Mesenteric fat pad (tissue), 1 donor: ENCODE results near the gene FOXR1. TPM values are rescaled to one million over a fixed set of nuclear protein-coding genes. Genes with fewer than 3 reads are reported as not detected.
"Not testable (repeated sequence)": the region's sequence is repeated elsewhere in the genome, so short reads cannot be mapped to it uniquely, and the experiment has no call there.

ENCODE experiments used
- DNase-seq: peaks from one replicate; pipeline ENCODE4 v3.0.0-alpha.2; 2020; ENCODE audit warnings: low spot score
- total RNA-seq: library from RNA; stranded (reverse); fragmentation: NEBNext Ultra II Directional; extraction: Animal tissue kit (Norgen Biotek cat#: 25700); gene quantifications from one replicate; pipeline ENCODE4 v1.2.1, GENCODE V29; 2021
- donor health status: DM: yes; HTN: yes; CAD: no.

FOXR1 gene
- total RNA-seq, 1 donor from 2014 or later = not detected

DNA sequence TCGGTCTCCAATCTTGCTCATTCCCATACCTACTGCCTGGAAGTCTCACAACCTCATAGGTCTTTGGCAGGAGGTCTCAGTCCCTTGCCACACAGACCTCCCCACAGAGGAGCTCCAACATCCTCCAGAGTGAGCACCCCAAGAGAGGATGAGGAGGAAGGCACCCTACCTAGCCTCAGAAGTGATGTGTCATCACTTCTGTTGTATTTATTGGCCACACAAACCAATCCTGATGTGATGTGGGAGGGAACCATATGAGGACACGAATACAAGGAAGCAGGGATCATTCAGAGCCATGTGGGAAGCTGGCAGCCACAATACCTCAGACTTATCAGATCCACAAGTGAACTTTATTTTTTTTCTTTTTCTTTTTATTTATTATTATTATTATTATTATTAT, 24.5 kb upstream of the FOXR1 start:
- DNase-seq = no peak

GRCh38 chr11:118948000-118948399, 23.6 kb upstream of the FOXR1 start:
- DNase-seq = no peak

DNA sequence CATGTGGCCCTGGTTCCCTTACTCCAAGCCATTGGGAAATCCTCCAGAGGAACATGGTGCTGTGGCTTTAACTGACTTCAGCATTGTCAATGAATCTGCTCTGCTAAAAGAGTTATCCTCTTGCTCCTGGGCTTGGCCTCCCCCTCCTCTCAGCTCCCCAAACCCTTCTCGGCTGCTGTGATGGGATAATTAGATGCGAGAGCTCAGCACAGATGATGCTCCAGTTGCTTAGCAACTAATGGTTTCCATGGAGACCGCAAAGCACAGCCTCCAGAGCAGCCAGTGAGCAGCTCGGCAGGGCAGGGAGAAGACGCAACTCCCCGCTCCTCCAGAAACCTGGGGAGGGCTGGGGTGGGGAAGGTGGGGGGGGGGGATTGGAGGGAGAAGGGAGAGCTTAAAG, 18.3 kb upstream of the FOXR1 start:
- no peak for DNase-seq

GRCh38 chr11:118953976-118954375, 17.6 kb upstream of the FOXR1 start:
- DNase-seq = not testable (repeated sequence)

GRCh38 chr11:118956094-118956846, 15.3 kb upstream of the FOXR1 start, which contains the start of gene UPK2:
TSS of gene UPK2 (plus strand) at chr11:118956298. CDS start at chr11:118956351, 53 bp downstream.
- peak; percentile 94 for DNase-seq

GRCh38 chr11:118956847-118957469, 14.6 kb upstream of the FOXR1 start:
- no peak for DNase-seq

- no peak for DNase-seq
Measured at GRCh38 chr11:118957549-118957948, 14.0 kb upstream of the FOXR1 start.

DNA sequence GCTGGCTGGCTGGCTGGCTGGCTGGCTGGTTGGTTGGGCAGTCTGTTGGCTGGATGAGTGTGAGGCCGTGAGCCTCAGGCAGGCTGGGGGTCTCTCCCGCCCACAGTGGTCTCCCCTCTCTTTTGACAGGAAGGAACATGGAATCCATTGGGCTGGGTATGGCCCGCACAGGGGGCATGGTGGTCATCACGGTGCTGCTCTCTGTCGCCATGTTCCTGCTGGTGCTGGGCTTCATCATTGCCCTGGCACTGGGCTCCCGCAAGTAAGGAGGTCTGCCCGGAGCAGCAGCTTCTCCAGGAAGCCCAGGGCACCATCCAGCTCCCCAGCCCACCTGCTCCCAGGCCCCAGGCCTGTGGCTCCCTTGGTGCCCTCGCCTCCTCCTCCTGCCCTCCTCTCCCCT, 13.6 kb upstream of the FOXR1 start:
- DNase-seq = no peak

- no peak for DNase-seq
Measured at GRCh38 chr11:118958577-118958976, 13.0 kb upstream of the FOXR1 start.

DNA sequence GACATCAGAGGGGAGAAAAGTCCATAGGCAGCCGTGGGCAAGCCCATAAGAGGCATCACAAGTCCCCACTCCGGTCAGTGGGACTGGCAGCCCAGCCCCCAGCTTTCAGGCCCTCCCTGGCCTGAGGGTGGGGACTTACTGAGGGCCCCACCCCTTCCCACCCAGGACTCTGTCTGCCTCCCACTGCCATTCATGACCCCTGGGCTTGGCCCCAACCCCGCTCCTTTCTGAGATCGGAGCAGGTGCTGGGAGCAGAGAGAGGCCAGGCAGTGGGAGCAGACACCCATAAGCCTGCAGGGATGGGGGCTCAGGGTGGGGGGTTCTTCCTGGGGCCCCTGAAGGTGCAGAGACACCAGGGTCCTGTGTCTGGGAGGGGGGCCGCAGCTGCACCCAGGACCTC, 10.4 kb upstream of the FOXR1 start:
- DNase-seq = no peak

GRCh38 chr11:118961591-118961990, 10.0 kb upstream of the FOXR1 start:
- DNase-seq = no peak

DNA sequence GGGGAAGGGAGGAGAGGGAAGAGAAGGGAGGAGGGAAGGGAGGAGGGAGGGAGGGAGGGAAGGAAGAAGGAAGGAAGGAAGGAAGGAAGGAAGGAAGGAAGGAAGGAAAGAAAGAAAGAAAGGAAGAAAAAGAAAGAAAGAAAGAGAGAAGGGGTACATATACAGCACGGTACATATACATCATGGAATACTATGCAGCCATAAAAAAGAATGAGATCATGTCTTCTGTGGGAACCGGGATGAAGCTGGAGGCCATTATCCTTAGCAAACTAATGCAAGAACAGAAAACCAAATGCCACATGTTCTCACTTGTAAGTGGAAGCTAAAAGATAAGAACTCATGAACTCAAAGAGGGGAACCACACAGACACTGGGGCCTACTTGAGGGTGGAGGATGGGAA, 2.1 kb upstream of the FOXR1 start:
- not testable (repeated sequence) for DNase-seq

- no peak for DNase-seq
Measured at GRCh38 chr11:118973985-118974384, 2.4 kb downstream of the FOXR1 start.

GRCh38 chr11:118975771-118976709, 4.5 kb downstream of the FOXR1 start:
- no peak for DNase-seq

DNA sequence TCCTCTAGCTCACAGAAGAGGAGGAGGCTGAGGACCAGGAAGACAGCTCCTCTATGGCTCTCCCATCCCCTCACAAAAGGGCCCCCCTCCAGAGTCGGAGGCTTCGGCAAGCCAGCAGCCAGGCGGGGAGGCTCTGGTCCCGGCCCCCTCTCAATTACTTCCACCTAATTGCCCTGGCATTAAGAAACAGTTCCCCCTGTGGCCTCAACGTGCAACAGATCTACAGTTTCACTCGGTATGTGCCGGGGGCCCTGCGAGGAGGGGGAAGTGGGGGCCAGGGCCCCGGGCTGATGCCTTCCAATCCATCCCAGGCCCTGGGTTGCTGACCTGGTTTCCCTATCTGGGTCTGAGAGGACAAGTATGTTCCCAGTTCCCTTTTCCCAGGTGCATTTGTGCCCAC, 7.9 kb downstream of the FOXR1 start:
- no peak for DNase-seq

DNA sequence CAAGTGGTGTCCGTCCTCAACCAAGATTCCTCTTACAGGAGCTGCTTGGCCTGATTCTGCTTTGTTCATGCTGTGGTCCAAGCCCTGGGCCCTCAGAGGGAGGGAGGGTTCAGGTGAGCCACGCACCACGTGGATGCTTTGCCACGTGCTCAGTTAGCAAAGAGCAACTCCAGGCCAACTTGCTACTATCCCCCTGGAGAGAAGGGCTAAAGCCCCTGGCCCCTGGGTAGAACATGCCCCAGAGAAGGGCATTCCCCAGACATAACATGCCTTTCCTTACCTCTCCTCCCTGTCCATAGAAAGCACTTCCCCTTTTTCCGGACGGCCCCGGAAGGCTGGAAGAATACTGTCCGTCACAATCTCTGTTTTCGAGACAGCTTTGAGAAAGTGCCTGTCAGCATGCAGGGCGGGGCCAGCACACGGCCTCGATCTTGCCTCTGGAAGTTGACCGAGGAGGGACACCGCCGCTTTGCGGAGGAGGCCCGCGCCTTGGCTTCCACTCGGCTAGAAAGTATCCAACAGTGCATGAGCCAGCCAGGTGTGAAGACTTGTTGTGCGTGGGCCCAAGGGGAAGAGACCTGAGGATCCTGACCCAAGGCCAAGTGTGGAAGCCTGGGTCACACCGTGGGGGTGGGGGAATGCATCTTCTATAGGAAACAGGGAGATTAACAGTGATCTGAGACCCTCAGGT, 8.8 kb downstream of the FOXR1 start:
- no peak for DNase-seq

- not testable (repeated sequence) for DNase-seq
Measured at GRCh38 chr11:118984337-118984736, 12.8 kb downstream of the FOXR1 start.

DNA sequence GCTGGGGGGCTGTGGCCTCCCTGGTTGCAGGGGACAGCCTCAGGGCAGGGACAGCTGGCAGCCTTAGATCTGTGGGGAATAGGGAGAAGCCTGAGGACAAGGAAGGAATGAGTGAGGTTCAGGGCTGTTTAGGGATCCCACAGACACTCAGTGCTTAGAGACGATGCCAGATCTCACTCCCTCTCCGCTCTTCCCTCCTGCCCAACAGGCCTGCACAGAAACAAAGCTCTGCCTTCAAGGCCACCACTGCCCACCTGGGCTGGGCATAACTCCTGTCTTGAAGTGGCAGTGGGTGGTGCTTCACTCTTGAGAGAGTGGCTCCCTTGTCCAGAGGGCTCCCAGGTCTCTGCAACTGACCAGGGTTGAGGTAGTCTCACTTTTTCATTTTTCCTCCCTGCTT, 13.3 kb downstream of the FOXR1 start:
- DNase-seq = no peak

DNA sequence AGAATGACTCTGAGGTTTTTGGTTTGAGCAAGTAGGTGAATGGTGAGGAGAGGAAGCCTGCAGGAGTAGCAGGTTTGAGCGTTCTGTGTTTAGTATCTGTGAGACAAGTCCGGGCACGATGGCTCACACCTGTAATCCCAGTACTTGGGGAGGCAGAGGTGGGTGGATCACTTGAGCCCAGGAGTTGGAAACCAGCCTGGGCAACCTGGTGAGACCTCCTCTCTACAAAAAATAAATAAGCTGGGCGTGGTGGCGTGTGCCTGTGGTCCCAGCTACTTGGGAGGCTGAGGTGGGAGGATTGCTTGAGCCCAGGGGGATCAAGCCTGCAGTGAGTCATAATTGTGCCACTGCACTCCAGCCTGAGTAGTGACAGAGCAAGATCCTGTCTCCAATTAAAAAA, 16.7 kb downstream of the FOXR1 start:
- DNase-seq = no peak

GRCh38 chr11:118991486-118992038, 20.0 kb downstream of the FOXR1 start:
- not testable (repeated sequence) for DNase-seq
